B cell (primary cell): ENCODE measurements around the gene LCE3A. TPM values are rescaled to one million over a fixed set of nuclear protein-coding genes. Genes with fewer than 3 reads are reported as not detected.
"Not testable (repeated sequence)": the region's sequence is repeated elsewhere in the genome, so short reads cannot be mapped to it uniquely, and the experiment has no call there.

Experiments used
- ATAC-seq: fragments of 200-7000 bp; cut with Tn5 transposase; one replicate; pipeline ENCODE4 v1.10.0; 2021; ENCODE audit warnings: low read depth, mild to moderate bottlenecking, moderate number of reproducible peaks, moderate library complexity
- CTCF ChIA-PET: fragments of 350-600 bp; sonication (Branson Sonifier 250); formaldehyde crosslinking; loops from one replicate; lab custom pipeline; 2021; ENCODE audit warnings: antibody characterized with exemption, inconsistent platforms; lab: Charles Lee
- POLR2A ChIA-PET: fragments of 350-600 bp; sonication (Branson Sonifier 250); formaldehyde crosslinking; loops from one replicate; lab custom pipeline; 2021; ENCODE audit warnings: antibody characterized with exemption; lab: Charles Lee
- DNase-seq: peaks from one replicate; pipeline ENCODE4 v3.0.0; 2013
- H2AFZ ChIP-seq: 2 replicates; pipeline ENCODE4 v1.6.1; 2012; ENCODE audit warnings: mild to moderate bottlenecking, low read depth, low read length; ENCODE audit not compliant: insufficient read depth, poor library complexity, severe bottlenecking
- H3K27ac ChIP-seq, 2 donors: 1 replicate in 1 of 2; 2 replicates in 1 of 2; pipeline ENCODE4 v1.5.1; 2012 to 2013; ENCODE audit warnings: low read length in 2 of 2, mild to moderate bottlenecking in 2 of 2, moderate library complexity in 1 of 2
- H3K27me3 ChIP-seq, 4 experiments: fragments of 200-600 bp in 1 of 4; sonication (generic) in 1 of 4; replicated peaks in 1 of 4; 1 replicate in 2 of 4; 2 replicates in 2 of 4; pipeline versions ENCODE4 v1.6.1 to v1.7.0; 2013 to 2016; ENCODE audit warnings: low read length in 3 of 4, mild to moderate bottlenecking in 2 of 4, mixed read lengths in 1 of 4, moderate library complexity in 1 of 4; ENCODE audit not compliant: insufficient read depth in 4 of 4, control insufficient read depth in 3 of 4; ENCODE audit errors: control extremely low read depth in 1 of 4
- H3K36me3 ChIP-seq, 2 experiments: replicated peaks in 1 of 2; 1 replicate in 1 of 2; 2 replicates in 1 of 2; pipeline versions ENCODE4 v1.6.1 to v1.7.1; 2013; ENCODE audit warnings: low read length in 1 of 2; ENCODE audit not compliant: insufficient read depth in 2 of 2, control insufficient read depth in 1 of 2; ENCODE audit errors: control extremely low read depth in 1 of 2, extremely low read depth in 1 of 2
- H3K4me1 ChIP-seq, 2 donors: fragments of 200-600 bp in 1 of 2; sonication (generic) in 1 of 2; 1 replicate in 1 of 2; 2 replicates in 1 of 2; pipeline versions ENCODE4 v1.5.1 to v1.6.1; 2013 to 2017; ENCODE audit warnings: low read length in 2 of 2; ENCODE audit not compliant: control insufficient read depth in 2 of 2, insufficient read depth in 2 of 2
- H3K4me2 ChIP-seq: replicated peaks from 2 replicates; pipeline ENCODE3; 2012; ENCODE audit warnings: mild to moderate bottlenecking, low read depth, low read length; ENCODE audit not compliant: poor library complexity, severe bottlenecking
- H3K4me3 ChIP-seq, 5 experiments: fragments of 200-600 bp in 1 of 5; sonication (generic) in 1 of 5; 1 replicate in 3 of 5; 2 replicates in 2 of 5; pipeline versions ENCODE4 v1.5.1 to v1.7.0; 2011 to 2016; ENCODE audit warnings: low read length in 4 of 5, mild to moderate bottlenecking in 4 of 5, low read depth in 2 of 5, control low read depth in 1 of 5, moderate library complexity in 1 of 5; ENCODE audit not compliant: insufficient read depth in 1 of 5; ENCODE audit errors: control extremely low read depth in 1 of 5, extremely low read depth in 1 of 5
- H3K79me2 ChIP-seq: fragments of 200-600 bp; sonication (generic); one replicate; pipeline ENCODE4 v1.6.0; 2016; ENCODE audit warnings: low read length; ENCODE audit not compliant: control insufficient read depth, insufficient read depth
- H3K9ac ChIP-seq: fragments of 200-600 bp; sonication (generic); 2 replicates; pipeline ENCODE4 v1.6.1; 2017; ENCODE audit warnings: mild to moderate bottlenecking, low read length, moderate library complexity
- H3K9me3 ChIP-seq, 3 donors: one replicate each; pipeline versions ENCODE4 v1.6.1 to v1.7.1; 2013; ENCODE audit warnings: low read length in 2 of 3; ENCODE audit not compliant: control insufficient read depth in 2 of 3, insufficient read depth in 1 of 3; ENCODE audit errors: control extremely low read depth in 1 of 3
- H4K20me1 ChIP-seq: 2 replicates; pipeline ENCODE4 v1.6.0; 2012; ENCODE audit warnings: mild to moderate bottlenecking, low read length; ENCODE audit not compliant: insufficient read depth, control insufficient read depth, poor library complexity, severe bottlenecking
- H3K27ac Mint-ChIP-seq: one replicate; pipeline ENCODE4 v1.8.0; 2021; ENCODE audit warnings: mixed read lengths
- H3K27me3 Mint-ChIP-seq: one replicate; pipeline ENCODE4 v1.8.0; 2021; ENCODE audit warnings: mixed read lengths
- H3K4me1 Mint-ChIP-seq: one replicate; pipeline ENCODE4 v1.8.0; 2021; ENCODE audit warnings: mixed read lengths
- H3K4me3 Mint-ChIP-seq: one replicate; pipeline ENCODE4 v1.8.0; 2021; ENCODE audit warnings: mixed read lengths
- H3K9me3 Mint-ChIP-seq: one replicate; pipeline ENCODE4 v1.8.0; 2022; ENCODE audit warnings: mixed read lengths; ENCODE audit not compliant: insufficient read depth
- EZH2 ChIP-seq: IDR thresholded peaks from 2 replicates; pipeline ENCODE4 v1.6.1; 2012; ENCODE audit warnings: borderline replicate concordance, low read depth, mild to moderate bottlenecking, moderate library complexity, low read length; ENCODE audit not compliant: insufficient read depth, poor library complexity, severe bottlenecking
- WGBS: methylation state at CpG from one replicate; pipeline ENCODE4 v1.1.5; 2013; ENCODE audit warnings: missing lambda C conversion rate; ENCODE audit not compliant: insufficient coverage; 5-methylcytosine and 5-hydroxymethylcytosine counted together
- intact Hi-C: fragments of 100-400 bp; cut with micrococcal nuclease; formaldehyde crosslinking; loops from one replicate; pipeline ENCODE4 v1.10.0; 2022
- polyA minus RNA-seq: library from RNA; depleted of rRNA, polyadenylated mRNA; stranded (reverse); fragments of >200 nt; gene quantifications from 2 replicates; pipeline ENCODE4 v1.2.3, GENCODE V29; 2012
- polyA plus RNA-seq: library from polyadenylated mRNA; depleted of rRNA; stranded (reverse); fragments of >200 nt; gene quantifications from 2 replicates; pipeline ENCODE4 v1.2.3, GENCODE V29; 2012
- total RNA-seq, 2 donors: library from RNA; stranded (reverse); fragments of 120-200 nt in 1 of 2; gene quantifications; 1 replicate in 1 of 2; 2 replicates in 1 of 2; pipeline versions ENCODE4 v1.2.3 to v1.2.4, GENCODE V29; 2013 to 2022
- TF ChIP-seq, protein P1 (sequence below): fragments of 200-600 bp; IDR thresholded peaks from one replicate; pipeline ENCODE4 v1.8.0; 2022; ENCODE audit warnings: antibody characterized with exemption, mild to moderate bottlenecking

The LCE3A gene, protein sequence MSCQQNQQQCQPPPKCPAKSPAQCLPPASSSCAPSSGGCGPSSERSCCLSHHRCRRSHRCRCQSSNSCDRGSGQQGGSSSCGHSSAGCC
- not detected in 2 replicates for total RNA-seq
- not detected for total RNA-seq (2013)
- polyA plus RNA-seq: not detected in 2 replicates
- polyA minus RNA-seq: not detected in 2 replicates

- peaks cover 0 to 14% (median 12%) of the 10 kb centered on the region in 3 donors for H3K9me3 ChIP-seq
- H3K4me1 Mint-ChIP-seq: no peaks in the 10 kb centered on the region
- TF ChIP-seq, protein P1, sequence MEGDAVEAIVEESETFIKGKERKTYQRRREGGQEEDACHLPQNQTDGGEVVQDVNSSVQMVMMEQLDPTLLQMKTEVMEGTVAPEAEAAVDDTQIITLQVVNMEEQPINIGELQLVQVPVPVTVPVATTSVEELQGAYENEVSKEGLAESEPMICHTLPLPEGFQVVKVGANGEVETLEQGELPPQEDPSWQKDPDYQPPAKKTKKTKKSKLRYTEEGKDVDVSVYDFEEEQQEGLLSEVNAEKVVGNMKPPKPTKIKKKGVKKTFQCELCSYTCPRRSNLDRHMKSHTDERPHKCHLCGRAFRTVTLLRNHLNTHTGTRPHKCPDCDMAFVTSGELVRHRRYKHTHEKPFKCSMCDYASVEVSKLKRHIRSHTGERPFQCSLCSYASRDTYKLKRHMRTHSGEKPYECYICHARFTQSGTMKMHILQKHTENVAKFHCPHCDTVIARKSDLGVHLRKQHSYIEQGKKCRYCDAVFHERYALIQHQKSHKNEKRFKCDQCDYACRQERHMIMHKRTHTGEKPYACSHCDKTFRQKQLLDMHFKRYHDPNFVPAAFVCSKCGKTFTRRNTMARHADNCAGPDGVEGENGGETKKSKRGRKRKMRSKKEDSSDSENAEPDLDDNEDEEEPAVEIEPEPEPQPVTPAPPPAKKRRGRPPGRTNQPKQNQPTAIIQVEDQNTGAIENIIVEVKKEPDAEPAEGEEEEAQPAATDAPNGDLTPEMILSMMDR: no peak
- TF ChIP-seq EZH2: no peak
- WGBS: 20% methylated on average over 9 of the region's 10 CpGs
- ATAC-seq: no peak
- intact Hi-C loops: no loop called here
- H3K27me3 Mint-ChIP-seq: peaks cover 36% of the 10 kb centered on the region
- DNase-seq: no peak
- peaks cover 0 to 12% (median 0%) of the 10 kb centered on the region in 4 experiments for H3K27me3 ChIP-seq
- H3K79me2 ChIP-seq: no peaks in the 10 kb centered on the region
- H3K4me3 ChIP-seq: no peak within 1 kb of the TSS
- ChIA-PET CTCF (no interaction called here), POLR2A (no interaction called here)
- no peak within 1 kb of the TSS for H3K27ac Mint-ChIP-seq
- H3K4me3 Mint-ChIP-seq: no peak within 1 kb of the TSS
- H4K20me1 ChIP-seq: no peaks in the 10 kb centered on the region
- no peak within 1 kb of the TSS for H2AFZ ChIP-seq
- H3K36me3 ChIP-seq: no peaks in the 10 kb centered on the region
- H3K27ac ChIP-seq: no peak within 1 kb of the TSS
- no peak within 1 kb of the TSS for H3K9ac ChIP-seq
- no peak within 1 kb of the TSS for H3K4me2 ChIP-seq
- H3K4me1 ChIP-seq: no peaks in the 10 kb centered on the region
- peaks cover 12% of the 10 kb centered on the region for H3K9me3 Mint-ChIP-seq
These were observed at the start of gene LCE3A for GRCh38 chr1:152622803-152623202. Gene LCE3A, minus strand, starts transcription at chr1:152623103. Its CDS starts 0 bp downstream, at chr1:152623103.

DNA sequence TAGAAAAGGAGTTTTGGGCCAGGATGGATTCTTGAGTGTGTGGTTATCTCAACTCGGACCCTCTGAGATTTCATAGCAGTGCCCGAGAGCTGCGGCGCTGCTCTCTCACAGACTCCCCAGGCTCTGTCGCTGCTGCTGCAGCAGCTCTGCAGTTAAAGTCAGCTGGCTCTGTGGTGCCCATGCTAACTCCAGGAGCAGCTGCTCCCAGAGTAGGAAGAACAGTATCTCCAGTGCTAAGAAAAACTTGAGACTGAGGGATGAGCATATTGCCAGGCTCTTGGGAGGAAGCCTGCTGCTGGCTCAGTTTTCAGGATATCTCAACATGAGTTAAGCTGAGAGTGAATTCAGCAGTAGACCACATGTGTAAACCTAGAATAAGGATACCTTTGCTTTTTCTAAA is 44.7 kb upstream of the LCE3A start:
- ATAC-seq: no peak
- no peaks in the 10 kb centered on the region for H3K4me1 ChIP-seq
- ChIA-PET POLR2A (no interaction called here), CTCF (no interaction called here)
- Mint-ChIP-seq H3K4me1 (no peaks in the 10 kb centered on the region), H3K27ac (no peak overlapping the region), H3K27me3 (peaks cover 20% of the 10 kb centered on the region), H3K4me3 (no peak overlapping the region), H3K9me3 (no peaks in the 10 kb centered on the region)
- H3K9me3 ChIP-seq: no peaks in the 10 kb centered on the region
- no peak overlapping the region for H2AFZ ChIP-seq
- H3K79me2 ChIP-seq: no peaks in the 10 kb centered on the region
- H3K4me3 ChIP-seq: no peak overlapping the region
- no peak overlapping the region for H3K4me2 ChIP-seq
- TF ChIP-seq, protein P1: no peak
- TF ChIP-seq EZH2: no peak
- no peak overlapping the region for H3K9ac ChIP-seq
- intact Hi-C loops: no loop called here
- H3K36me3 ChIP-seq: no peaks in the 10 kb centered on the region
- H3K27me3 ChIP-seq: peaks cover 0 to 3% (median 0%) of the 10 kb centered on the region in 4 experiments
- 89% methylated on average over 4 of the region's 5 CpGs for WGBS
- DNase-seq: no peak
- H4K20me1 ChIP-seq: no peaks in the 10 kb centered on the region
- no peak overlapping the region for H3K27ac ChIP-seq

DNA sequence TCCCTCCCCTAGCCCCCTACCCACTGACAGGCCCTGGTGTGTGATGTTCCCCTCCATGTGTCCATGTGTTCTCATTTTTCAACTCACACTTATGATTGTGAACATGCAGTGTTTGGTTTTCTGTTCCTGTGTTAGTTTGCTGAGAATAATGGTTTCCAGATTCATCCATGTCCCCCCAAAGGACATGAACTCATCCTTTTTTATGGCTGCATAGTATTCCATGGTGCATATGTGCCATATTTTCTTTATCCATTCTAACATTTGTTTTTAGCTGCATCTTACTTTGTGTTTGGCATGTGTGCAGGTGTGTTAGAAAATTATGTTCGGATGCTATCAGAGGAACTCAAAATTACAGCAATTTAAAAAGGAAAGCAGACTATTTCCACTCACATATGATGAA is 43.3 kb upstream of the LCE3A start:
- CTCF ChIA-PET, H3K9ac ChIP-seq, ATAC-seq, H3K4me1 Mint-ChIP-seq, H3K9me3 ChIP-seq, H2AFZ ChIP-seq, H3K27ac Mint-ChIP-seq, H3K4me2 ChIP-seq, H3K79me2 ChIP-seq, intact Hi-C loops, H3K4me1 ChIP-seq, H3K36me3 ChIP-seq, H3K4me3 ChIP-seq, POLR2A ChIA-PET, H3K9me3 Mint-ChIP-seq, H3K27ac ChIP-seq, H3K4me3 Mint-ChIP-seq, H3K27me3 ChIP-seq, H4K20me1 ChIP-seq, DNase-seq: not testable (repeated sequence)
- H3K27me3 Mint-ChIP-seq: peaks cover 22% of the 10 kb centered on the region
- WGBS: no CpG with 5 or more reads among the region's 1 CpG
